ENCODE results near the gene CTSW. TPM values are rescaled to one million over a fixed set of nuclear protein-coding genes. Genes with fewer than 3 reads are reported as not detected.

The CTSW gene
- total RNA-seq, 2 experiments from 2014 or later: 268 to 339 TPM

- peaks cover 53% of the 10 kb centered on the region for H3K4me1 Mint-ChIP-seq
- CTCF ChIA-PET: interaction anchor here (0.7 to 27.4 kb wide), 4 partner anchors 13 to 94 kb away, joined by 4 to 710 read pairs (median 44); partner anchors contain the start of genes CCDC85B, CFL1, CTSW and FIBP
- peak; percentile 93 for ATAC-seq
- H3K4me3 Mint-ChIP-seq: peak overlapping the region; percentile 79
- H3K27me3 Mint-ChIP-seq: peaks cover 4% of the 10 kb centered on the region
- H3K27ac Mint-ChIP-seq: peak overlapping the region; percentile 73
- no peaks in the 10 kb centered on the region for H3K36me3 Mint-ChIP-seq
- H3K9me3 Mint-ChIP-seq (ENCODE audit: low read depth): no peaks in the 10 kb centered on the region
- peak; percentile 96 for DNase-seq
Observed at GRCh38 chr11:65873318-65874156, 6.1 kb upstream of the CTSW start.

- H3K9me3 Mint-ChIP-seq (ENCODE audit: low read depth): no peaks in the 10 kb centered on the region
- H3K36me3 Mint-ChIP-seq: peaks cover 9% of the 10 kb centered on the region
- DNase-seq (no peak), ATAC-seq (peak; percentile 3)
- H3K27me3 Mint-ChIP-seq: no peaks in the 10 kb centered on the region
- peak overlapping the region; percentile 75 for H3K4me3 Mint-ChIP-seq
- CTCF ChIA-PET: interaction anchor here (0.9 to 27.4 kb wide), 5 partner anchors 10 to 164 kb away, joined by 3 to 710 read pairs (median 4); partner anchors contain the start of genes CCDC85B, CFL1, CTSW and EFEMP2
- peak overlapping the region; percentile 86 for H3K27ac Mint-ChIP-seq
- H3K4me1 Mint-ChIP-seq: peaks cover 70% of the 10 kb centered on the region
Observed at GRCh38 chr11:65880027-65880426, 390 bp downstream of the CTSW start.

DNA sequence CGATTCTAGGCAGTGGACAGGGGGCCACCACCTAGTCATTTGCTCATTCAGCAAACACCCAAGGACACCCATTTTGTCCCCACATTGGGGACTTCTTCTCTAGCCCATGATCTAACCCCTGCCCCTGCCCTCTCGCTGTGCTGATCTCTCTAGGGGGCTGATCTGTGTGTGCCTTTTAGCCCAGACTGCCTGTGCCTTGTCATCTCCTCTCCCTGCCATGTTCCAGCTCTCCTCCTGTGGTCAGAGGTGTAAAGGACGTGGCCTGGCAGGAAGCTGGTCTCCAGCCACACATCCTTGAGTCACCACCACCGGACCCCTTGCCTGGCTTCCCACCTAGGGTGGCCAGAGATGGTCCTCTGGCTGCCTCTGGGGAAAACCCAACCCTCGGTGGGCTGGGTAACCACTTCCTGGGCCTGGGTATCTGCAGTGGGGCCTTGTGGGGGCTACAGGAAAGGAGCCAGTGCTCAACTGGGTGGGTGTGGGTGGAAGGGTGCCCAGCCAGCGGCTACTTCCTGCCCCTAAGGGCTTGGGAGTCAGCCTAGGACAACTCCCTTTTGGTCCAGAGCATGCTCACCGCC is 1.3 kb downstream of the CTSW start:
- Mint-ChIP-seq H3K9me3 (ENCODE audit: low read depth) (no peaks in the 10 kb centered on the region), H3K27me3 (no peaks in the 10 kb centered on the region), H3K4me3 (peak overlapping the region; percentile 75), H3K36me3 (peaks cover 11% of the 10 kb centered on the region), H3K4me1 (peaks cover 76% of the 10 kb centered on the region), H3K27ac (peak overlapping the region; percentile 86)
- ATAC-seq (peak; percentile 34), DNase-seq (peak; percentile 72)
- CTCF ChIA-PET: interaction anchor here (0.6 to 27.4 kb wide), 8 partner anchors 10 to 168 kb away, joined by 3 to 710 read pairs (median 4); partner anchors contain the start of genes CCDC85B, CFL1, CTSW and EFEMP2

DNA sequence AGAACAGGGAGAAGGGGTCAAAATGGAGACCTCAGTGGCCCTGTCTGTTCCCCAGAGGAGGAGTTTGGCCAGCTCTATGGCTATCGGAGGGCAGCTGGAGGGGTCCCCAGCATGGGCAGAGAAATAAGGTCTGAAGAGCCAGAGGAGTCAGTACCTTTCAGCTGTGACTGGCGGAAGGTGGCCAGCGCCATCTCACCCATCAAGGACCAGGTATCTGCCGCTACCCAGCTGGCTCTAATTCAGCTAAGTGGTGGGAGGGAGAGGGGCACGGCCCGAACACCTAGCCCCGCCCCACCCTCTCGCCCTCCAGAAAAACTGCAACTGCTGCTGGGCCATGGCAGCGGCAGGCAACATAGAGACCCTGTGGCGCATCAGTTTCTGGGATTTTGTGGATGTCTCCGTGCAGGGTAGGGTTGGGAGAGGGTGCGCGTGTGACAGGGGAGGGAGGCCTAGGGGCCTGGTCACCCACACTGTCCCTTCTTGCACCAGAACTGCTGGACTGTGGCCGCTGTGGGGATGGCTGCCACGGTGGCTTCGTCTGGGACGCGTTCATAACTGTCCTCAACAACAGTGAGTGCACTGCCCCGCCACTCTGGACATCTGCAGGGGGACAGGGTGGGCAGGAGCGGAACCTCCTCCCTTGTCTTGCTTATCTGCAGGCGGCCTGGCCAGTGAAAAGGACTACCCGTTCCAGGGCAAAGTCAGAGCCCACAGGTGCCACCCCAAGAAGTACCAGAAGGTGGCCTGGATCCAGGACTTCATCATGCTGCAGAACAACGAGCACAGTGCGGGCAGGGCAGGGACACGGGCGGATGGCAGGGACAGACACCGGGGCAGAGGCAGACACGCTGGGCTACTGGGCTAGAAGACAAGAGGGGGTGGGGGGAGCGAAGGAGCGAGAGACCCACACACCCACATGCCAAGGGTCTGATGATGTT is 2.8 kb downstream of the CTSW start:
- H3K27ac Mint-ChIP-seq: peak overlapping the region; percentile 86
- peak overlapping the region; percentile 19 for H3K4me3 Mint-ChIP-seq

DNA sequence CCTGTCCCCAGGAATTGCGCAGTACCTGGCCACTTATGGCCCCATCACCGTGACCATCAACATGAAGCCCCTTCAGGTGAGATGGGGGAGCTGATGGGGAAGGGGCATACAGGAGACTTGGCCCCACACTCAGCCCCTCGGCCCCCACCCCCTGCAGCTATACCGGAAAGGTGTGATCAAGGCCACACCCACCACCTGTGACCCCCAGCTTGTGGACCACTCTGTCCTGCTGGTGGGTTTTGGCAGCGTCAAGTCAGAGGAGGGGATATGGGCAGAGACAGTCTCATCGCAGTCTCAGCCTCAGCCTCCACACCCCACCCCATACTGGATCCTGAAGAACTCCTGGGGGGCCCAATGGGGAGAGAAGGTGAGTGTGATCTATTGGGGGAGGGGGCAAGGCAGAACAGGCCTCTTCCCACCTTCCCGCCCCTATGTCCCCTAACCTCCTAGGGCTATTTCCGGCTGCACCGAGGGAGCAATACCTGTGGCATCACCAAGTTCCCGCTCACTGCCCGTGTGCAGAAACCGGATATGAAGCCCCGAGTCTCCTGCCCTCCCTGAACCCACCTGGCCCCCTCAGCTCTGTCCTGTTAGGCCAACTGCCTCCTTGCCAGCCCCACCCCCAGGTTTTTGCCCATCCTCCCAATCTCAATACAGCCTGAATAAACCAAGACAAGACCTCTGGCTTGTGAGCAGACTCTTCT is 3.6 kb downstream of the CTSW start:
- no peak overlapping the region for H3K27ac Mint-ChIP-seq
- no peaks in the 10 kb centered on the region for H3K9me3 Mint-ChIP-seq (ENCODE audit: low read depth)
- H3K4me3 Mint-ChIP-seq: no peak overlapping the region
- no peaks in the 10 kb centered on the region for H3K27me3 Mint-ChIP-seq
- CTCF ChIA-PET: interaction anchor here (0.6 to 26.4 kb wide), 10 partner anchors 14 to 139 kb away, joined by 3 to 710 read pairs (median 16); partner anchors contain the start of genes BANF1, C11orf68, CFL1 and CTSW
- DNase-seq (peak; percentile 41), ATAC-seq (no peak)
- H3K4me1 Mint-ChIP-seq: peaks cover 81% of the 10 kb centered on the region
- H3K36me3 Mint-ChIP-seq: peaks cover 14% of the 10 kb centered on the region

More for the DNA sequence above, 2.8 kb downstream of the CTSW start:
- no peak for ATAC-seq
- DNase-seq: peak; percentile 41
- no peaks in the 10 kb centered on the region for H3K27me3 Mint-ChIP-seq
- CTCF ChIA-PET: interaction anchor here (1.2 to 27.4 kb wide), 6 partner anchors 8 to 170 kb away, joined by 4 to 710 read pairs (median 209); partner anchors contain the start of genes CCDC85B, CFL1, CTSW and EFEMP2
- peaks cover 14% of the 10 kb centered on the region for H3K36me3 Mint-ChIP-seq
- no peaks in the 10 kb centered on the region for H3K9me3 Mint-ChIP-seq (ENCODE audit: low read depth)
- H3K4me1 Mint-ChIP-seq: peaks cover 82% of the 10 kb centered on the region

- Mint-ChIP-seq H3K4me1 (peaks cover 79% of the 10 kb centered on the region), H3K36me3 (peaks cover 14% of the 10 kb centered on the region), H3K4me3 (no peak overlapping the region), H3K9me3 (ENCODE audit: low read depth) (no peaks in the 10 kb centered on the region), H3K27me3 (no peaks in the 10 kb centered on the region), H3K27ac (peak overlapping the region; percentile 71)
- ATAC-seq (no peak), DNase-seq (peak; percentile 40)
- CTCF ChIA-PET: interaction anchor here (0.7 to 26.4 kb wide), 44 partner anchors 14 to 318 kb away, joined by 3 to 710 read pairs (median 6); partner anchors contain the start of genes AP5B1, BANF1, C11orf68 and CFL1
Observed at GRCh38 chr11:65883786-65884715, 4.4 kb downstream of the CTSW start.

GRCh38 chr11:65884716-65885092 is 5.1 kb downstream of the CTSW start:
- DNase-seq (peak; percentile 87), ATAC-seq (peak; percentile 42)
- Mint-ChIP-seq H3K27ac (peak overlapping the region; percentile 71), H3K9me3 (ENCODE audit: low read depth) (no peaks in the 10 kb centered on the region), H3K4me3 (no peak overlapping the region), H3K4me1 (peaks cover 77% of the 10 kb centered on the region), H3K27me3 (no peaks in the 10 kb centered on the region), H3K36me3 (peaks cover 14% of the 10 kb centered on the region)
- CTCF ChIA-PET: interaction anchor here (0.6 to 26.4 kb wide), 45 partner anchors 13 to 359 kb away, joined by 3 to 710 read pairs (median 6); partner anchors contain the start of genes AP5B1, BANF1, C11orf68 and CFL1

GRCh38 chr11:65885231-65885630 is 5.6 kb downstream of the CTSW start:
- CTCF ChIA-PET: interaction anchor here (0.6 to 26.4 kb wide), 41 partner anchors 13 to 360 kb away, joined by 3 to 710 read pairs (median 6); partner anchors contain the start of genes AP5B1, BANF1, CFL1 and CTSW
- no peak for DNase-seq
- no peaks in the 10 kb centered on the region for H3K9me3 Mint-ChIP-seq (ENCODE audit: low read depth)
- no peak overlapping the region for H3K4me3 Mint-ChIP-seq
- ATAC-seq: no peak
- no peaks in the 10 kb centered on the region for H3K27me3 Mint-ChIP-seq
- no peak overlapping the region for H3K27ac Mint-ChIP-seq
- peaks cover 77% of the 10 kb centered on the region for H3K4me1 Mint-ChIP-seq
- H3K36me3 Mint-ChIP-seq: peaks cover 14% of the 10 kb centered on the region

DNA sequence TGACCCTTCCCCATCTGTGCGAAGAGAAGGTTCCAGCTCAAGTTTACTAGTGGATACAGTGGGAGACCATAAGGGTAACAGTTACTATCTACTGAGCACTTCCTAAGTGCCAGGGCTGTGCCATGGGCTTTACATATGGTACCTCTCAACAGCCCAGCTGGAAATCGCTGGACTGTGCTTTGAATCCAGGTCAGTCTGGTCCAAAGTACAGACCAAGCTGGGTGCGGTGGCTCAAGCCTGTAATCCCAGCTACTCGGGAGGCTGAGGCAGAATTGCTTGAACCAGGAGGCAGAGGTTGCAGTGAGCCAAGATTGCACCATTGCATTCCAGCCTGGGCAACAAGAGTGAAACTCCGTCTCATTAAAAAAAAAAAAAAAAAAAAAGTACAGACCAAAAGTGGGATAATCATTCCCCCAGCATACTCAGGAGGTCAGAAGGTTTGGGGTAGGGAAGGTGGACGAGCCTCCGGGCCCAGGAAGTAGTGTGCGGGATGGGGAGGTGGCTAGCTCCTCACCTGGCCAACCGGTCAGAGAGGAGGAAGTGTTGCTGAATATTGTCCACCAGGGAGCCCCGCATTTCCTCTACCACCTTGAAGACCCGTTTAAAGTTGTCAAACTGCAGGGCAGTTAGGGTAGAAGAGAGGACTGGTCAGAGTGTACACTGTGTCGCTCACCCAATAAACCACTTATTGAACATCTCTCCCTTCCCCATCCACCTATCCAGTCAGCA is 6.3 kb downstream of the CTSW start:
- no peak for ATAC-seq
- Mint-ChIP-seq H3K27ac (peak overlapping the region; percentile 10), H3K4me1 (peaks cover 71% of the 10 kb centered on the region), H3K36me3 (peaks cover 14% of the 10 kb centered on the region), H3K9me3 (ENCODE audit: low read depth) (no peaks in the 10 kb centered on the region), H3K27me3 (no peaks in the 10 kb centered on the region), H3K4me3 (peak overlapping the region; percentile 96)
- peak; percentile 39 for DNase-seq
- CTCF ChIA-PET: interaction anchor here (0.9 to 26.4 kb wide), 26 partner anchors 12 to 247 kb away, joined by 3 to 710 read pairs (median 14); partner anchors contain the start of genes AP5B1, CFL1, CTSW and EFEMP2

DNA sequence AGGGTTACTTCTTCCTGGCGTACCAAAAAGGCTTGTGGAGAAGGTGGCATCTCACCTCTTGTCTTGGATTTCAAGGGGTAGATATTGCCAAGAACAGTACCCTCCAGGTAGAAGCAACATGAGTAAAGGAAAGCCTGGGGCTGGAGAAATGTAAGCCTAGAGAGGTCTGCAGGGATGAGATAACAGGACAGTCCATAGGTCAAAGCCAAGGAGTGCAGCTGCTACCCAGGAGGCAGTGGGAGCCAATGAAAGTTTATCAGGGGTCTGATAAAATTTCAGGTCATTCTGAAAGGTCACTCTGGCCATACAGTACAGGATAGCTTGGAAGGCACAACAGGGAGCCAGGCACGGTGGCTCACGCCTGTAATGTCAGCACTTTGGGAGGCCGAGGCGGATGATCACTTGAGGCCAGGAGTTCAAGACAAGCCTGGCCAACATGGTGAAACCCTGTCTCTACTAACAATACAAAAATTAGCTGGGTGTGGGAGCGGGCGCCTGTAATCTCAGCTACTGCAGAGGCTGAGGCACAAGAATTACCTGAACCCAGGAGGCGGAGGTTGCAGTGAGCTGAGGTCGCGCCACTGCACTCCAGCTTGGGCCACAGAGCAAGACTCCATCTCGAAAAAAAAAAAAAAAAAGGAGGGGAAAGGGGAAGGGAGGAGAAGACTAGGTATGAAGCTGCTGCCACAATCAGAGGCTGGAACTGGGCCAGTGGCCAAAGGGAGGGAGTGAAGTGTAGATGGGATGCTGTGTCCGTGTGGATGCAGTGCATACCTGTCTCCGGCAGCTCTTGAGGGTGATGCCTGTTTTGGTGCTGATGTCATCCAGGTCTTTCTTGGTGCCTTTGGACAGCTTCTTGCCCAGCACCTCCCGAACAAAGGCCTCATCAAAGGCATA is 7.4 kb downstream of the CTSW start:
- H3K27ac Mint-ChIP-seq: peak overlapping the region; percentile 95
- H3K36me3 Mint-ChIP-seq: peaks cover 14% of the 10 kb centered on the region
- peak overlapping the region; percentile 96 for H3K4me3 Mint-ChIP-seq
- ATAC-seq (no peak), DNase-seq (no peak)
- CTCF ChIA-PET: interaction anchor here (1.1 to 26.4 kb wide), 12 partner anchors 11 to 234 kb away, joined by 3 to 710 read pairs (median 24); partner anchors contain the start of genes AP5B1, CFL1, CTSW and EFEMP2
- peaks cover 61% of the 10 kb centered on the region for H3K4me1 Mint-ChIP-seq
- no peaks in the 10 kb centered on the region for H3K9me3 Mint-ChIP-seq (ENCODE audit: low read depth)
- no peaks in the 10 kb centered on the region for H3K27me3 Mint-ChIP-seq
